Heart left ventricle (tissue), 13 donors: ENCODE measurements around the gene SSU72.

Experiments
- CTCF ChIP-seq, 12 donors: fragments of 200-600 bp; sonication (generic) in 4 of 12; IDR thresholded peaks; one replicate each; pipeline versions ENCODE4 v1.5.0 to v1.8.0; 2018 to 2022; ENCODE audit warnings: antibody characterized with exemption in 12 of 12, mild to moderate bottlenecking in 5 of 12
- POLR2A ChIP-seq, 2 donors: fragments of 450-650 bp; IDR thresholded peaks; one replicate each; pipeline ENCODE4 v1.6.1; 2017; ENCODE audit warnings: antibody characterized with exemption in 2 of 2, mild to moderate bottlenecking in 2 of 2, moderate library complexity in 2 of 2
- donor health status: ischemic (EF 13 %, LVEDD 7.1; RV severe dilation, severe dysfunction).
- donor health status: DM: no; HTN: yes; CAD: no.
- donor health status: DM: no; HTN: no; CAD: no.
- donor health status: ischemic (EF 25% LVEDD 6.9; RV normal size, moderate dysfunction).
- donor health status: ischemic (EF 25% LVEDD 5.7; RV mildly dilated, moderate dysfunction).
- donor health status: ischemic (EF 35%, LVEDD 5.7; RV mildly dilated, moderate dysfunction).
- donor health status: nonischemic (EF 11% LVEDD 7.7; RV severe dilation, severe dysfunction).
- donor health status: DM: yes; HTN: yes; CAD: no.
- donor health status: PGD.
- donor health status: ischemic (EF 29% LVEDD 5.4; RV normal size, mild dysfunction).
- donor health status: nonischemic (EF 23%, LVEDD 6.1; RV moderate dilation, normal function).

GRCh38 chr1:1610796-1611195 lies 36.1 kb upstream of the SSU72 start:
- TF ChIP-seq POLR2A (IDR thresholded peaks at IDR 0.05) (no peak), CTCF (IDR thresholded peaks at IDR 0.05) (no peak)
